Thoracic aorta (tissue), 2 donors: ENCODE data around the gene PTHLH. TPM values are rescaled to one million over a fixed set of nuclear protein-coding genes. Genes with fewer than 3 reads are reported as not detected.

ENCODE experiments used
- ATAC-seq: fragments of 150-250 bp; one replicate; pipeline ENCODE4 v1.8.0; 2017; ENCODE audit warnings: low read depth; ENCODE audit not compliant: insufficient number of reproducible peaks, low FRiP score
- DNase-seq: peaks from one replicate; pipeline ENCODE4 v3.0.0-alpha.2; 2020; ENCODE audit warnings: low spot score
- H3K27ac ChIP-seq, 2 donors: fragments of 200-600 bp; sonication (generic); 1 replicate in 1 of 2; 2 replicates in 1 of 2; pipeline ENCODE4 v1.5.1; 2016; ENCODE audit warnings: mild to moderate bottlenecking in 2 of 2, moderate library complexity in 2 of 2
- H3K27me3 ChIP-seq: fragments of 200-600 bp; sonication (generic); replicated peaks from 2 replicates; pipeline ENCODE4 v1.6.0; 2016; ENCODE audit warnings: mild to moderate bottlenecking; ENCODE audit not compliant: insufficient read depth
- H3K36me3 ChIP-seq: fragments of 200-600 bp; sonication (generic); one replicate; pipeline ENCODE4 v1.5.1; 2016
- H3K4me1 ChIP-seq, 2 donors: fragments of 200-600 bp; sonication (generic); 1 replicate in 1 of 2; 2 replicates in 1 of 2; pipeline versions ENCODE4 v1.5.1 to v1.6.0; 2016; ENCODE audit warnings: low read depth in 2 of 2, mild to moderate bottlenecking in 1 of 2; ENCODE audit not compliant: control insufficient read depth in 1 of 2
- H3K4me3 ChIP-seq: fragments of 200-600 bp; sonication (generic); 2 replicates; pipeline ENCODE4 v1.5.1; 2016; ENCODE audit warnings: mild to moderate bottlenecking
- H3K9me3 ChIP-seq: fragments of 200-600 bp; sonication (generic); 2 replicates; pipeline ENCODE4 v1.5.1; 2016
- CTCF ChIP-seq: fragments of 200-600 bp; sonication (generic); IDR thresholded peaks from one replicate; pipeline ENCODE4 v1.5.1; 2019; ENCODE audit warnings: antibody characterized with exemption
- total RNA-seq, 2 donors: library from RNA; depleted of rRNA; stranded (reverse); fragments of >200 nt; gene quantifications; one replicate each; pipeline versions ENCODE4 v1.1.0 to v1.2.3, GENCODE V29; 2016

PTHLH gene
- total RNA-seq, 2 donors from 2014 or later, result 5.6 to 8.1 TPM

- no peak overlapping the region for H3K4me3 ChIP-seq
- no peaks in the 10 kb centered on the region for H3K9me3 ChIP-seq
- ATAC-seq, result no peak
- no peak for TF ChIP-seq CTCF
- H3K36me3 ChIP-seq, result no peaks in the 10 kb centered on the region
- DNase-seq, result no peak
- H3K4me1 ChIP-seq, result no peaks in the 10 kb centered on the region
- no peak overlapping the region for H3K27ac ChIP-seq
- no peaks in the 10 kb centered on the region for H3K27me3 ChIP-seq
These were observed 36.3 kb downstream of the PTHLH start for GRCh38 chr12:27936196-27936595.

- TF ChIP-seq CTCF, result no peak
- Histone ChIP-seq H3K27ac (no peak overlapping the region), H3K4me1 (no peaks in the 10 kb centered on the region), H3K4me3 (no peak overlapping the region), H3K36me3 (no peaks in the 10 kb centered on the region), H3K27me3 (no peaks in the 10 kb centered on the region), H3K9me3 (no peaks in the 10 kb centered on the region)
- ATAC-seq (no peak), DNase-seq (no peak)
These were observed 38.3 kb downstream of the PTHLH start for GRCh38 chr12:27934276-27934675.

GRCh38 chr12:27931390-27931789 is 41.1 kb downstream of the PTHLH start:
- no peak for ATAC-seq
- no peaks in the 10 kb centered on the region for H3K27me3 ChIP-seq
- DNase-seq, result no peak
- H3K4me3 ChIP-seq, result no peak overlapping the region
- no peak overlapping the region for H3K27ac ChIP-seq
- H3K36me3 ChIP-seq, result no peaks in the 10 kb centered on the region
- no peaks in the 10 kb centered on the region for H3K4me1 ChIP-seq
- TF ChIP-seq CTCF, result no peak
- no peaks in the 10 kb centered on the region for H3K9me3 ChIP-seq

- Histone ChIP-seq H3K4me1 (peaks cover 7 to 18% of the 10 kb centered on the region in 2 donors), H3K9me3 (no peaks in the 10 kb centered on the region), H3K27me3 (no peaks in the 10 kb centered on the region), H3K4me3 (no peak overlapping the region), H3K36me3 (no peaks in the 10 kb centered on the region), H3K27ac (no peak overlapping the region)
- DNase-seq, result no peak
- ATAC-seq, result no peak
- TF ChIP-seq CTCF, result no peak
These were observed 45.2 kb downstream of the PTHLH start for GRCh38 chr12:27927347-27927746.

GRCh38 chr12:27924350-27925135 is 48.0 kb downstream of the PTHLH start:
- Histone ChIP-seq H3K36me3 (no peaks in the 10 kb centered on the region), H3K4me1 (peaks cover 12 to 24% of the 10 kb centered on the region in 2 donors), H3K9me3 (no peaks in the 10 kb centered on the region), H3K27me3 (no peaks in the 10 kb centered on the region), H3K27ac (no peak overlapping the region), H3K4me3 (no peak overlapping the region)
- no peak for ATAC-seq
- DNase-seq, result no peak
- no peak for TF ChIP-seq CTCF
